GM19395 (cell line): ENCODE results near the gene HAT1.

Experiments
- ATAC-seq: cut with Tn5 transposase; IDR thresholded peaks from one replicate; pipeline ENCODE4 v1.9.1; 2021; ENCODE audit warnings: mild to moderate bottlenecking, moderate library complexity; ENCODE audit not compliant: unreplicated experiment

Gene HAT1

DNA sequence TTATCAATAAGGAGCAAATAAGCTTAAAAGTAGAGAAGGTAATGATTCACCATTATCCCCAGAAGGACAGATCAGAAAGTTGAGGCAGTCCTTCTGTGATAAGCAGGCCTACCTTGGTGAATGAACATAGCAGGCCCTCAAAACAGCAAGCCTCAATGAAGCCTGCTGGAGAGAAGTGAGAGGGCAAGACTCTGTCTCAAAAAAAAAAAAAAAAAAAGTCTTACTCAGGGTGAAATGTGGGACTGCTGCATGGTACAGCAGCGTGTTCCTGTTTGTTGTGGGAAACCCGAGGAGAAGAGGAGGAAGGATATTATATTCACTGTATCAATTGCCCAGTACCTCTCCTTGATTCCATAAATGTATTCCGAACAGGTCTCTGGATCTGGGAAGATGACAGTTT lies 8.7 kb upstream of the HAT1 start:
- ATAC-seq, result no peak

DNA sequence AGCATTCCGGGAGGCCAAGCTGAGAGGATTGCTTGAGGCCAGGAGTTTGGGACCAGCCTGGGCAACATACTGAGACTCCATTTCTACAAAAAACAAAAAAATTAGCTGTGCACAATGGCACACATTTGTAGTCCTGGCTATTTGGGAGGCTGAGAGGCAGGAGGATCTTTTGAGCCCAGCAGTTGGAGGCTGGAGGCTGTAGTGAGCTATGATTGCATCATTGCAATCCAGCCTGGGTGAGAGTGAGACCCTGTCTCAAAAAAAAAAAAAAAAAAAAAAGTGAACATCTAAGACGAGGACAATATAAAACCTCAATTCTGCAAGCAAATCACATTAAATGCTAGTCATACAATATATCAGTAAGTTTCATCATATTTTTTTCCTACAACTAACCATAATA lies 2.8 kb upstream of the HAT1 start:
- no peak for ATAC-seq

DNA sequence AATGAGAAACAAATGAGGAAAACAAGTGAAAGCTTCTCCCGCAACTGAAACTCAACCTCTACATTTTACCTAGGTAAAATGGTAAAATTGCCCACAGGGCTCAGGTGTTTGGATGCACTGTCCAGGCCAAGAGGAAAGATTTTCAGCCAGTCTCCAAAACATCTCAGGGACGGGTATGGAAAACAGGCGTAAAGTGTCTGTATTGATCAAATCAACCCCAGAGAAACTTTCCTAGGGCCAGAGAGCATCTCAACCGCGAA lies 361 bp upstream of the HAT1 start:
- ATAC-seq, result no peak

DNA sequence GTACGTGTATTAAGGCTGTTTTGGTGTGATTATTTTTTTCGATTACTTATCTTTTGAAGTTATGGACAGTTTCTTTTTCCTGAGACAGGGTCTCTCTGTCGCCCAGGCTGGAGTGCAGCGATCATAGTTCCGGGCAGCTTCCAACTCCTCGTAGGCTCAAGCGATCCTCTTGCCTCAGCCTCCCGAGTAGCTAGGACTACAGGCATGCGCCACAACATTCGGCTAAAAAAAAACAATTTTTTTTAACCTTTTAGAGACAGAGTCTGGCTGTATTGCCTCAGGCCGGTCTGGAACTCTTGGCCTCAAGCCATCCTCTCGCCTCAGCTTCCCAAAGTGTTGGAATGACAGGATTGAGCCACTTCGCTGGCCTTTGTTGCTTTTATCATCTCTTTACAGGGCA lies 945 bp downstream of the HAT1 start:
- ATAC-seq, result no peak

DNA sequence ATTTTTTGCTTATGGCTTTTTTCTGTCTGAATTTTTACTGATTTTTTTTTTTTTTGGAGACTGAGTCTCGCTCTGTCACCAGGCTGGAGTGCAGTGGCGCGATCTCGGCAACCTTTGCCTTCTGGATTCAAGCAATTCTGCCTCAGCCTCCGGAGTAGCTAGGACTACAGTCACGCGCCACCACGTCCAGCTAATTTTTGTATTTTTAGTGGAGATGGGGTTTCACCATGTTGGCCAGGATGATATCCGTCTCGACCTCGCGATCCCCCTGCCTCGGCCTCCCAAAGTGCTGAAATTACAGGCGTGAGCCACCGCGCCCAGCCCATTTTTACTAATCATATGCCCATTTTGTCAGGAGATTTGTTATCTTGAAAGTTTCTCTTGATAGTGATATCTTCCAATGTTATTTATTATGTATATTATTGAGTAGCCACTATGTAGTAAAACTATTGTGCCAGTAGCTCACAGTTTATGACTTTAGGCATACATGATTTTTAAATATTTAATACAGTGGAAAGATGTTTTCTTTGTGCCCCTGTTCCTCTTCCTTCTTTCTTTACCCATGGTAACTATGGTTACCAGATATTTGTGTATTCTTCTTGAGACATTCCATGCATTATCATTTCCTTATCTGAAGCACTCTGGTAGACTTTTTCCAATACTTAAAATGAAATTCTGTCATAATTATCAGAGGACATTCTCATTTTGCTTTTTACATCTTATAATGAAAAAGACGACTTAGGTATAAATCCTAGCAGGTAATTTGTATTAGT lies 2.1 kb downstream of the HAT1 start:
- ATAC-seq, result no peak

DNA sequence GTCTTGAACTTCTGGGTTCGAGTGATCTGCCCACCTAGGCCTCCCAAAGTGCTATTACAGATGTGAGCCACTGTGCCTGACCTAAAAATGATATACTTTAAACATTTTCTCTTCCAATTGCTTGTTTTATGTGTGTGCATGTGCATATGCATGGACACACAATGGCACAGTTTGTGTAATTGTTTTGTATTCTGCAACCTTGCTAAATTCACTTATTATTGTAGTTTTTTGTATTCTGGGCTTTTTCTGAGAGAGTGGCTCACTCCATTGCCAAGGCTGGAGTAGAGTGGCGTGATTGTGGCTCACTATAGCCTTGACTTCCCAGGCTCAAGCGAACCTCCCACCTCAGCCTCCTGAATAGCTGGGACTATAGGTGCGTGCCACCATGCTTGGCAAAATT lies 8.1 kb downstream of the HAT1 start:
- ATAC-seq, result no peak

DNA sequence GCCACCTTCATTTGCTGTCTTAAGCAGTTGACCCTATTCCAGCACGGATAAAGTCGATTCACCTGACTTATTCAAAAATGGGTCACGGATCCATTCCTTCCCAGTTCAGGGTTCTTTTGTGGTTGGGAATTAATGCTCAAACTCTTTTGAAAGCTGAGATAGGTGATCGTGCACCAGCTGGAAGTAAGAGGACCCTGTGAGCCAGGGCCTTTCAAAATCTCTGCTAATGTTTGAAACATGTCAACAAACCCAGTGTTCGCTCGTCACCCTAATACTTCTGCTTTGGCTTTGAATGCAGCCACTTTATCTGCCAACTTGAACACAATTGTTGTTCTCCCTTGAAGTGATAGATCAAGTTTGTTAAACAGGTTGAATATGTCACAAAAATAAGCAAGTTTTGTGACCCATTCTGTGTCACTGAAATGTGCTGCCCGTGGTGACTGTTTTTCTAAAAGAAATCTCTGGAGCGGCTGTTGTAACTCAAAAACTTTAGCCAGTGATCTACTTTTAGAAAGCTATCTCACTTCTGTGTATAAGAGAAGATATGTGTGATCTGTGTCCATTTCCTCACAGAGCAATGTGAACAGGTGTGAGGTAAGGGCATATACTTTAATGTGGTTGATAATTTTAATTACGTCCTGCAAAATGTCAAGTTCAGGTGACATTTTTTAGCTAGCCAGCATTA lies 16.9 kb downstream of the HAT1 start:
- no peak for ATAC-seq

DNA sequence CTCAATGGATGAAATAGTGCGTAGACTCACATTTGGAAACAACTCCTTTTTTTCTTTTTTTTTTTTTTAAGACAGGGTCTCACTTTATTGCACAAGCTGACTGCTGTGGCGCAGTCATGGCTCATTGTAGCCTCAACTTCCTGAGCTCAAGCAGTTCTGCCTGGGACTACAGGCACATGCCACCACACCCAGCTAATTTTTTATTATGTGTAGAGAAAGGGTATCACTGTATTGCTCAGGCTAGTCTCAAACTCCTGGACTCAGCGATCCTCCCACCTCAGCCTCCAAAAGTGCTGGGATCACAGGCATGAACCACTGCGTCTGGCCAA lies 17.4 kb downstream of the HAT1 start:
- ATAC-seq, result no peak

DNA sequence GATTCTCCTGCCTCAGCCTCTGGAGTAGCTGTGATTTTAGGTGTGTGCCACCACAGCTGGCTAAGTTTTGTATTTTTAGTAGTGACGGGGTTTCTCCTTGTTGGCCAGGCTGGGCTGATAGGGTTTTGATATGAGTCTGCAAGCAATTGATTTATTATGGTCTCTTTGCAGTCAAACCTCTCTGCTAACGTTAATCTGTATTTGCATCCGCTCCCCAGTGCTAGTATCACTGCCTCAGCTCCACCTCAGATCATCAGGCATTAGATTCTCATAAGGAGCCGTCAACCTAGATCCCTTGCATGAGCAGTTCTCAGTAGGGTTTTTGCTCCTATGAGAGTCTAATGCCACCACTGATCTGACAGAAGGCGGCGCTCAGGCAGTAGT lies 19.0 kb downstream of the HAT1 start:
- no peak for ATAC-seq

DNA sequence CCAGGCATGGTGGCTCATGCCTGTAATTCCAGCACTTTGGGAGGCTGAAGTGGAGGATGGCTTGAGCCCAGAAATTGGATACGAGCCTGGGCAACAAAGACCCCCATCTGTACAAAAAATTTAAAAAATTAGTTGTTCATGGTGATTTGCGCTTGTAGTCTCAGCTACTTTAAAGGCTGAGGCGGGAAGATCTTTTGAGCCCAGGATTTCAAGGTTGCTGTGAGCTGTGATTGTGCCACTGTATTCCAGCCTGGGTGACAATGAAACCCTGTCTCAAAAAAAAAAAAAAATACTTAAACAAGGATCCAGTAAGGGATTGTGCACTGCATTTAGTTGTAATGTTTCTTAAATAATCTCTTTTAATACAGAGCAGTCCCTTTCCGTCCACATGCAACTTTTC lies 21.6 kb downstream of the HAT1 start:
- ATAC-seq, result no peak

DNA sequence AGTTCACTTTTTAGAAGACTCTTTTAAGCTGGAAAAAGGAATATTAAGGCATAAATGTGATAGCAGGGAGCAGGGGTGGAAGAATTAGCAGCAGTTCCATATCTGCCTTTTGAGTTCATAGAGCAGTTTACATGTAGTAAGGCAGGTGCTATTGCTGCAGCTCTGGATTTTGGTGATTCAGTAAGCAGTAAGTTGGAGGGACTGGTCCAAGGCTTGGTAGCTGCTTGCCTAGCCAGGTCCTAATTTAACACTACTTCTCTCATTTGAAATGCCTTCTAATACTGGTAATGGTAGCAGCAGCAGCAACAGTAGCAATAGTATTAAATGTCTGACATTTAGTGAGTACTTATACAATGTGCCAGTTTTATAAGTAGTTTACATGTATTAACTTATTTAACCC lies 30.0 kb downstream of the HAT1 start:
- ATAC-seq, result no peak

DNA sequence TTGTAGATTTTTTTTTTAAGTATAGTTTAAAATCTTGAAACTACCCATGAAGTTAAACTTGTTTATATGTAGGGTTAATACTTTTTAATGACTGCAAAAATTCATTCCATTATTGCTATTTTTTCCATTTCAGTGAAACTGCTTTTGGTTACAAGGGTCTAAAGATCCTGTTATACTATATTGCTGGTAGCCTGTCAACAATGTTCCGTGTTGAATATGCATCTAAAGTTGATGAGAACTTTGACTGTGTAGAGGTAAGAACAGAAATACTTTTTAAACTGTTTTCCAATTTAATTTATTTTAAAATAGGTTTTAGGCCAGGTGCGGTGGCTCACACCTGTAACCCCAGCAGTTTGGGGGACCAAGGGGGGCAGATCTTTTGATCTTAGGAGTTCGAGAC lies 30.5 kb downstream of the HAT1 start:
- ATAC-seq, result no peak

DNA sequence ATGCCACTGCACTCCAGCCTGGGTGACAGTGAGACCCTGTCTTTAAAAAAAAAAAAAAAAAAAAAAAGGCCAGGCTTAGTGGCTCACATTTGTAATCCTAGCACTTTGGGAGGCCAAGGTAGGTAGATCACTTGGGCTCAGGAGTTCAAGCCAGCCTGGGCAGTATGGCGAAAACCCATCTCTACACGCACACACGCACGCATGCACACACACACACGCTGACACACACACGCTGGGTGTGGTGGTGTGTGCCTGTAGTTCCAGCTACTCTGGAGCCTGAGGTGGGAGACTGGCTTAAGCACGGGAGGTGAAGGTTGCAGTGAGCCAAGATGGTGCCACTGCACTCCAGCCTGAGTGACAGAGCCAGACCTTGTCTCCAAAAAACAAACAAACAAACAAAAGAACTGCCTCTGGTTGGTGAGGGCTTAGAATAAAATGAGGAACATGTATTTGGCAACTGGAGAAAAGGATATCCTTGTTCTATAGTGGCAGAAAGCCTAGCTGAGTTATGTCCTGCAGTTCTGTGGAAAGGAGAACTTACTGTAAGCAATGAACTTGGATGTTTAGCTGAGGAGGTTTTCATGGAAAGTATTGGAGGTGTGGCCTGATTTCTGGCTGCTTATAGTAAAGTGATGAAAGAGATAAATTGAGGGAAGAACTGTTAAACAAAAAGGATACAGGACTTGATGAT lies 34.0 kb downstream of the HAT1 start:
- ATAC-seq, result no peak

DNA sequence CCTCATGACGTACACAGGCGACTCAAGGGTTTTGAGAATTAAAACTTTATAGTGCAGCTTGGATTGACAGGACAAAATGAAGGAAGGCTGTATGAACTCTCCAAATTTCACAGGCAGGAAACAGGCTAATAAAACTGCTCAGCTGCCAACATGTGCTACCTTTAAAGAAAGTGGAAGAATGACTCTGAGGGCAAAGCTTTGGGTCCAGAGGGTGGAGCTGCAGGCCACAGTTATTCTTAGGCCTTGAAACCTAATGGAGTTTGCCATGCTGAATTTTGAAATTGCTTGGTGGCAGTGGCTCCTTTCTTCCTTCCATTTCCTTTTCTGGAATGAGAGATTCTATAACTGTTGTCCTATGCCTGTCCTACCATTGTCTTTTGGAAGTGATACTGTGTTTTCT lies 34.8 kb downstream of the HAT1 start:
- ATAC-seq, result no peak

DNA sequence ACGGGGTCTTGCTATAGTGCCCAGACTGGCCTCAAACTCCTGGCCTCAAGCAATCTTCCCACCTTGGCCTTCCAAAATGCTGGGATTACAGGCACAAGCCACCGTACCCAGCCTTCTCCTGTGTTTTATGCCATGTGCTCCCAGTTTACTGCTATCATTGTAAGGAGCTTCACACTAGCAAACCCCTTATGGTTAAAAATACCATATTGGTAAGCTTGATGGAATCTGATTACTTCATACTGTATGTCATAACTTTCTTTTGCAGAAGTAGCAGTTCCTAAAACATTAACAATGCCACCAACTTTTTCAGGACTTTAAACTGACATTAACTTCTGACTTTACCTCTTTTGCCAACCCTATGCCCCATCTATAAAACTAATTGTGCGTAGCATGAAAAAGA lies 36.2 kb downstream of the HAT1 start:
- no peak for ATAC-seq

DNA sequence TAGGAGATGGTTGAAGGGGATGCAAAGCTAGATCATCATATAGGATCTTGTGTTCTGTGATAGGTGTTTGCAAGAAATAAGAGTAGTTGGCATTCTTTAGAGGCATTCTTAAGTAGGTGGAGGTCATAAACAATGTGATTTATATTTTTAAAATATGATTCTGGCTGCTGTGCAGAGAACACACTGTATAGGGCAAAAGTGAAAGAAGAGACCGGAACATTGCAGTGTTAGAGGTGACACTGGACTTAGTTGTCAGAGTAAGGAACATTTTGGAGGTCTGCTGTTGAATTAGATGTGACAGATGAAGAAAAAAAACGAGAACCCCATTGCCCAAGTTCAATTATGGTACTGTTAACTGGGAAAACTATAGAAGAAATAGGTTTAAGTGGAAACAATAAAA lies 37.7 kb downstream of the HAT1 start:
- no peak for ATAC-seq

DNA sequence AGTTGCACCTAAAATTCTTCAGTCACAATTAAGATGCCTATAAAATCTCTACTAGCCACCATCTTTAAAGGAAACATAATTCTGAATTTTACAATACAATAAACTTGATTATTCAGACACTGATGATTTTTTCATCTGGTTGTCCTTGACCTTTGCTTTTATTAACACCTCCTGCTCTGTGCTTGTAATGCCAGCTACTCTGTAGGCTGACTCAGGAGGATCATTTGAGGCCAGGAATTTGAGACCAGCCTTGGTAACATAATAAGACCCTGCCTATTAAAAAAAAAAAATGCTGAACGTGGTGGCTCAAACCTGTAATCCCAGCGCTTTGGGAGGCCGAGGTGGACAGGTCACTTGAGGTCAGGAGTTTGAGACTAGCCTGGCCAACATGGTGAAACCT lies 38.3 kb downstream of the HAT1 start:
- ATAC-seq, result no peak

DNA sequence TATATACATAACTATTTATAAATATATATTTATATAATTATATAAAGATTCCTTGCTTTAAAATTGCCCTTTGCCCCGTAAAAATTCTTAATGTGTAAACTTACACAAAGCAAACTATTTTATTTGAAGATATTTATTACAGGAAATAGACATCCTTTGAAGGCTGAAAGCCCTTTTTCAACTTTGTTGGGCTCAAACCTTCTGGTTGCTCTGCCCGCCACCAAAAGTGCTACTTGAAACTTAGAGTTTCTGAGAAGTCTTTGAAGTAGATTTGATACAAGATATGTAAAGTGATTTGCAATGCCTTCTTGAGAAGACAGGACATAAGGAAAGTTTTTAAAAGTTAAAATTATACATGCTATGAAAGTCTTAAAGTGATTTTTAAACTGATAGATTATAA lies 40.9 kb downstream of the HAT1 start:
- no peak for ATAC-seq

DNA sequence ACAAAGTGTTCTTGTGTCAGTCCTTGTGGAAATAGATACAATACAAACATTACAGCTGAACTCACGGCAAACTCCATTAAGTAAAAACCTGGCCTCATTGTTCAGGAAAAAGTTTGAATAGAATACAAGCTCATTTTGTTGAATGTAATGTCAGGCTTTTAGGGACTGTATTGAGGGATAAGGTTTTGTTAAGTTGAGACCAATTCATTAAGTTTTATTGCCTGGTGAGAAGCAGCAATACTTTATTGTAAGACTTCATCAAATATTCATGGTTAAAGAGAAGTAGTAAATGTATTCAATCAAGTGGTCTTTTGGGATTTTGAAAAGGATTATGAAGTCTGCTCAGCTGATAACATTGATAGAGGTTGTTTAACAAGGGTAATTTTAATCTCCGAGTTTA lies 42.0 kb downstream of the HAT1 start:
- no peak for ATAC-seq

DNA sequence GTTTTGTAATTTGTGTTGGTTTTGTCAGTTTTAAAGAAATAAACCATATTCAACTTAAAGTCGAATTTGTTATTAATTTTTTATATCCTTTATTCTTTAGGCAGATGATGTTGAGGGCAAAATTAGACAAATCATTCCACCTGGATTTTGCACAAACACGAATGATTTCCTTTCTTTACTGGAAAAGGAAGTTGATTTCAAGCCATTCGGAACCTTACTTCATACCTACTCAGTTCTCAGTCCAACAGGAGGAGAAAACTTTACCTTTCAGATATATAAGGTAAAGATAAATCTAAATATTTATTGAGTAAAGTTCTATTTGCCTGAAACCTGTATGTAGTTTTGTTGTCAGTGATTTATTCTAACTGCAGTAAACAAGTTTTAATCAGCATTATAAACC lies 43.0 kb downstream of the HAT1 start:
- ATAC-seq, result no peak

DNA sequence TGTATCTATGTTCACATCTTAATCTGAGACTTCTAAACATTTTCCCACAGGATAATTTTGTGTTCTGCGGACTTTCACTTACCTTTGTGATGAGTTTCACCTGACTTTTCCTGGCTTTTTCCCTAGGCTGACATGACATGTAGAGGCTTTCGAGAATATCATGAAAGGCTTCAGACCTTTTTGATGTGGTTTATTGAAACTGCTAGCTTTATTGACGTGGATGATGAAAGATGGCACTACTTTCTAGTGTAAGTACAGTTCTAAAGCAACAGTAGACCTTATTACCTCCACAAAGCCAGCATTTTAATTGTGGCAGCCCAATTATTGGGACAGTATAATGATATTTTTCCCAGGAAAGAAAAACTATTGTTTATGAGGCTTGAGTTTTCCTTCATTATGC lies 43.4 kb downstream of the HAT1 start:
- no peak for ATAC-seq

DNA sequence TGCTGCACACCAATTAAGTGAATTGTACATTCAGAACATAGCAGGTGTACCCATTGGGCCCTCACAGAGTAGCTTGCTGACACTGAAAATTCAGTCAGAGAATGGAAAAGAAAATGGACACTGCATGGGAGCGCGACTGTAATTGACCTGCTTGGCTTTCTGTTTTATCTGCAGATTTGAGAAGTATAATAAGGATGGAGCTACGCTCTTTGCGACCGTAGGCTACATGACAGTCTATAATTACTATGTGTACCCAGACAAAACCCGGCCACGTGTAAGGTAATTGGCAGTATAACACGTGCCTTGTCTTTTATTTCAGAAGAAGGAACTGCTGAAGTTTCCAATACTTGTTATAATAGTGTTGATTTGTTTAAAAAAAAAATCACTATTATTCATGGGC lies 44.0 kb downstream of the HAT1 start:
- no peak for ATAC-seq

DNA sequence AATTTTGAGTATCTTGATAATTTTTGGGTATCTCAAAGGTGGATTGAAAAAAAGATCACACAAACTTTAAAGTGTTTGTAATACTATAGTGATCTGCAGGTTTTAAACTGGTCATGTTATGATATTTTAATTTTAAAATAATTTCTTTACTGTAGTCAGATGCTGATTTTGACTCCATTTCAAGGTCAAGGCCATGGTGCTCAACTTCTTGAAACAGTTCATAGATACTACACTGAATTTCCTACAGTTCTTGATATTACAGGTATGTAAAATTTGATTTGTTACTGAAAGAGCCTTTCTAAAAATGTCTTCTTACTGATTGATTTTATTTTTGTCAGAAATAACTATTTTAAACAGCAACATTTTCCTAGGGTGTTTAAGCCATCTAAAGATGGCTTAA lies 44.4 kb downstream of the HAT1 start:
- no peak for ATAC-seq
